ENCODE results near the gene PUM2.

PUM2 gene, protein sequence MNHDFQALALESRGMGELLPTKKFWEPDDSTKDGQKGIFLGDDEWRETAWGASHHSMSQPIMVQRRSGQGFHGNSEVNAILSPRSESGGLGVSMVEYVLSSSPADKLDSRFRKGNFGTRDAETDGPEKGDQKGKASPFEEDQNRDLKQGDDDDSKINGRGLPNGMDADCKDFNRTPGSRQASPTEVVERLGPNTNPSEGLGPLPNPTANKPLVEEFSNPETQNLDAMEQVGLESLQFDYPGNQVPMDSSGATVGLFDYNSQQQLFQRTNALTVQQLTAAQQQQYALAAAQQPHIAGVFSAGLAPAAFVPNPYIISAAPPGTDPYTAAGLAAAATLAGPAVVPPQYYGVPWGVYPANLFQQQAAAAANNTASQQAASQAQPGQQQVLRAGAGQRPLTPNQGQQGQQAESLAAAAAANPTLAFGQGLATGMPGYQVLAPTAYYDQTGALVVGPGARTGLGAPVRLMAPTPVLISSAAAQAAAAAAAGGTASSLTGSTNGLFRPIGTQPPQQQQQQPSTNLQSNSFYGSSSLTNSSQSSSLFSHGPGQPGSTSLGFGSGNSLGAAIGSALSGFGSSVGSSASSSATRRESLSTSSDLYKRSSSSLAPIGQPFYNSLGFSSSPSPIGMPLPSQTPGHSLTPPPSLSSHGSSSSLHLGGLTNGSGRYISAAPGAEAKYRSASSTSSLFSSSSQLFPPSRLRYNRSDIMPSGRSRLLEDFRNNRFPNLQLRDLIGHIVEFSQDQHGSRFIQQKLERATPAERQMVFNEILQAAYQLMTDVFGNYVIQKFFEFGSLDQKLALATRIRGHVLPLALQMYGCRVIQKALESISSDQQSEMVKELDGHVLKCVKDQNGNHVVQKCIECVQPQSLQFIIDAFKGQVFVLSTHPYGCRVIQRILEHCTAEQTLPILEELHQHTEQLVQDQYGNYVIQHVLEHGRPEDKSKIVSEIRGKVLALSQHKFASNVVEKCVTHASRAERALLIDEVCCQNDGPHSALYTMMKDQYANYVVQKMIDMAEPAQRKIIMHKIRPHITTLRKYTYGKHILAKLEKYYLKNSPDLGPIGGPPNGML

DNA sequence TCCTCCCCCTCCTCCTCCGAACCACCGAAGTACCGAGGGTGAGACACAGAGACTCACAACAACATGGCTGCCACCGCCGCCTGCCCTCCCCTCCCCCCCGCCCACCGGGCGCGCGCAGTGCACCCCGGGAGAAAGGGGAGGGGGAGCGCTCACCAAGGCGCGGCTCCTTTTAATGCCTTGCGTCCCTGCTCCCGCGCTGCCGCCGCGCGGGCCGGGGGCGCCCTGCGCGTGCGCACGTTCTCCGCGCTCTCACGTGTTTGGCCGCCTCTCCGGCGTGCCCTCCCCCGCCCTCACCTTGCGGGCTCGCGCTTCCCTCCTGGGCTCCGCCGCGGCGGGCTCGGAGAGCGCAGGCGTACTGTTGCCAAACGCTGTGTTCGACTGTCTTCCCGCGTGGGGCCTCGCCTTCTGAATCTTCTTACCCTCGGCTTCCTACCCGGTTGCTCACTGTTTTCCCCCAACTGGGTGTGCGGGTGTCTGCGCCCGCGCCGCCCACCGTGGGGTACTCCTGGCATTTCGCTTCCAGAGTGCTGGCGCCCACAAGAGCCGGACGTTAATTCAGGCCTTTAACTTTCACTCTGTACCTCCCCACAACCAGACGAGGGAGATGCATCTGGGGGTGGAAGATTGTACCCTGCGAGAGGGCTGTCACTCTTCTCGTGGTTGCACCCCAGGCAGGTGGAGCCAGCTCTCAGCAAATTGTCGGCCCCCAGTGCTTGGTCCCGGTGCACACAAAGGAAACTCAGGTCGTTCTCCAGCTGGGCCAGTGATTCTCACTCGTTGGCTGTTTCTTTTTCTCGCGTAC is at the start of gene PUM2:
PUM2 (minus strand) TSS at position 92 of the 802 bp plus-strand sequence. CDS start 23,484 bp downstream, outside the sequence.
- peak within 1 kb of the TSS; percentile 99 for H3K9ac ChIP-seq (ENCODE audit: low read length)
- peaks cover 32% of the 10 kb centered on the region for H4K20me1 ChIP-seq (ENCODE audit: low read depth, low read length)
- H3K79me2 ChIP-seq (ENCODE audit: insufficient read depth, low read length): peaks cover 45% of the 10 kb centered on the region
- H3F3A ChIP-seq (ENCODE audit: insufficient read depth): peaks cover 19% of the 10 kb centered on the region; the same call in 1 of the 2 replicates
- peak within 1 kb of the TSS; percentile 80 for H3K4me3 ChIP-seq (ENCODE audit: insufficient read depth, low read length, poor library complexity, severe bottlenecking)
- peak within 1 kb of the TSS; percentile 78 for H2AFZ ChIP-seq (ENCODE audit: low read depth, low read length, severe bottlenecking)
- peak within 1 kb of the TSS; percentile 96 for H3K27ac ChIP-seq (ENCODE audit: low read depth, low read length)
- TF ChIP-seq, protein P1, sequence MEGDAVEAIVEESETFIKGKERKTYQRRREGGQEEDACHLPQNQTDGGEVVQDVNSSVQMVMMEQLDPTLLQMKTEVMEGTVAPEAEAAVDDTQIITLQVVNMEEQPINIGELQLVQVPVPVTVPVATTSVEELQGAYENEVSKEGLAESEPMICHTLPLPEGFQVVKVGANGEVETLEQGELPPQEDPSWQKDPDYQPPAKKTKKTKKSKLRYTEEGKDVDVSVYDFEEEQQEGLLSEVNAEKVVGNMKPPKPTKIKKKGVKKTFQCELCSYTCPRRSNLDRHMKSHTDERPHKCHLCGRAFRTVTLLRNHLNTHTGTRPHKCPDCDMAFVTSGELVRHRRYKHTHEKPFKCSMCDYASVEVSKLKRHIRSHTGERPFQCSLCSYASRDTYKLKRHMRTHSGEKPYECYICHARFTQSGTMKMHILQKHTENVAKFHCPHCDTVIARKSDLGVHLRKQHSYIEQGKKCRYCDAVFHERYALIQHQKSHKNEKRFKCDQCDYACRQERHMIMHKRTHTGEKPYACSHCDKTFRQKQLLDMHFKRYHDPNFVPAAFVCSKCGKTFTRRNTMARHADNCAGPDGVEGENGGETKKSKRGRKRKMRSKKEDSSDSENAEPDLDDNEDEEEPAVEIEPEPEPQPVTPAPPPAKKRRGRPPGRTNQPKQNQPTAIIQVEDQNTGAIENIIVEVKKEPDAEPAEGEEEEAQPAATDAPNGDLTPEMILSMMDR (IDR thresholded peaks at IDR 0.05; ENCODE audit: insufficient read depth, low read length, poor library complexity, severe bottlenecking): no peak
- TF ChIP-seq EZH2phosphoT487 (conservative IDR thresholded peaks at IDR 0.05; ENCODE audit: low read length): no peak
- peak within 1 kb of the TSS; percentile 86 for H3K4me2 ChIP-seq (ENCODE audit: low read depth, low read length, poor library complexity, severe bottlenecking)
- peaks cover 3% of the 10 kb centered on the region; the same call in 1 of the 2 replicates for H3K36me3 ChIP-seq (ENCODE audit: low read length)
- H3K27me3 ChIP-seq (ENCODE audit: low read length): no peaks in the 10 kb centered on the region
- H3K9me2 ChIP-seq (replicated peaks; ENCODE audit: insufficient read depth, low read length): no peaks in the 10 kb centered on the region
- no peaks in the 10 kb centered on the region for H3K9me3 ChIP-seq (ENCODE audit: insufficient read depth, low read length)

DNA sequence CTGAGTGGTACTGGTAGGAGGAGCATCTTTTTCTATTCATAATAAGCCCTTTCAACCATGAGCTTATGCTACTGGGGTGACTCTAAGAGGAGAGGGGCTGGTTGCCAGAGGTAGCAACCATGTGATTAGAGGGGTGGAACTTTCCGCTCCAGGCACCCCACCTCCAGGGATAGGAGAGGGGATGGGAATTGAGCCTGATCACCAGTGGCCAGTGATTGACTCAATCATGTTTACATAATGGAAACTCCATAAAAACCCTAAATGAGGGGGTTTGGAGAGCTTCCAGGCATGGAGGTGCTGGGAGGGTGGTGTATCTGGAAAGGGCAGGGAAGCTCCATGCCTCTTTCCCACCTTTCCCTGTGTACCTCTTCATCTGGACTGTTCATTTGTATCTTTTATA is 49.7 kb upstream of the PUM2 start:
- Histone ChIP-seq H3K27me3 (ENCODE audit: low read length) (no peaks in the 10 kb centered on the region), H3K9ac (ENCODE audit: low read length) (no peak overlapping the region), H3K27ac (ENCODE audit: low read depth, low read length) (no peak overlapping the region), H3K4me2 (ENCODE audit: low read depth, low read length, poor library complexity, severe bottlenecking) (no peak overlapping the region), H4K20me1 (ENCODE audit: low read depth, low read length) (no peaks in the 10 kb centered on the region), H3K36me3 (ENCODE audit: low read length) (no peaks in the 10 kb centered on the region), H3K9me3 (ENCODE audit: insufficient read depth, low read length) (no peaks in the 10 kb centered on the region), H2AFZ (ENCODE audit: low read depth, low read length, severe bottlenecking) (no peak overlapping the region), H3F3A (ENCODE audit: insufficient read depth) (no peaks in the 10 kb centered on the region), H3K4me3 (ENCODE audit: insufficient read depth, low read length, poor library complexity, severe bottlenecking) (no peak overlapping the region), H3K79me2 (ENCODE audit: insufficient read depth, low read length) (no peaks in the 10 kb centered on the region), H3K9me2 (replicated peaks; ENCODE audit: insufficient read depth, low read length) (no peaks in the 10 kb centered on the region)
- TF ChIP-seq, protein P1 (IDR thresholded peaks at IDR 0.05; ENCODE audit: insufficient read depth, low read length, poor library complexity, severe bottlenecking): no peak
- TF ChIP-seq EZH2phosphoT487 (conservative IDR thresholded peaks at IDR 0.05; ENCODE audit: low read length): no peak

DNA sequence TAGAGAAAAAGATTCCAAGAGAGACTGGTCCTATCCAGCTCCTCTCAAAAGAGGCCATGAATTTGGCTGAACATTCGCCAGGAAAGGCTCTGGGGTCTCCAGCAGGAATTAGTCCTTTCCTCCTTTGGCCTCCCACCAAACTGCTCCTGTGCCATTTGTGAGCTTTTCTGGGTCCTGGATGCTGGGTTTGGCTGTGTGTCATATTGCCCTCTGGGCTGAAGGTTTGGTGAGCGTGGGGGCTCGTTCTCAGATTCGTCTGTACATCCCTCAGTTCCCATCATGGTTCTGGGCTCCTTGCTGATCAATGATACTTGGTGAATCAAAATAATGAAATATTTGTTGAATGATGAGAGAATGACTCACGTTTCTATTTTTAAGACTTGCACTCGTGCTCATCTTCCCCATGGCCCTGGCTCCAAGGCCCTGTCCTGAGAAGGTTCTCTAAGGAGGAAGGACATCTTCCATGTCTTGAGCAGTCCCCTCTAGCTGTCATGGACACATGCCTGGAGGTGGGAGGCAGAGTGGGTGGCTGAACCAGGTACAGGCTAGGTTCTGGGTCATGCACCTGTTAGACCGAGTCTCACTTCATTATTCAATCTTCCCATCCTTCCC is 48.4 kb upstream of the PUM2 start:
- Histone ChIP-seq H3K36me3 (ENCODE audit: low read length) (no peaks in the 10 kb centered on the region), H3K9me2 (replicated peaks; ENCODE audit: insufficient read depth, low read length) (no peaks in the 10 kb centered on the region), H2AFZ (ENCODE audit: low read depth, low read length, severe bottlenecking) (no peak overlapping the region), H3K4me2 (ENCODE audit: low read depth, low read length, poor library complexity, severe bottlenecking) (no peak overlapping the region), H3K79me2 (ENCODE audit: insufficient read depth, low read length) (no peaks in the 10 kb centered on the region), H3F3A (ENCODE audit: insufficient read depth) (no peaks in the 10 kb centered on the region), H3K9ac (ENCODE audit: low read length) (no peak overlapping the region), H4K20me1 (ENCODE audit: low read depth, low read length) (no peaks in the 10 kb centered on the region), H3K4me3 (ENCODE audit: insufficient read depth, low read length, poor library complexity, severe bottlenecking) (no peak overlapping the region), H3K27me3 (ENCODE audit: low read length) (no peaks in the 10 kb centered on the region), H3K9me3 (ENCODE audit: insufficient read depth, low read length) (no peaks in the 10 kb centered on the region), H3K27ac (ENCODE audit: low read depth, low read length) (no peak overlapping the region)
- TF ChIP-seq, protein P1 (IDR thresholded peaks at IDR 0.05; ENCODE audit: insufficient read depth, low read length, poor library complexity, severe bottlenecking): no peak
- TF ChIP-seq EZH2phosphoT487 (conservative IDR thresholded peaks at IDR 0.05; ENCODE audit: low read length): no peak
